Left cardiac atrium (tissue), 4 donors: ENCODE data around the gene TNRC18. TPM values are rescaled to one million over a fixed set of nuclear protein-coding genes. Genes with fewer than 3 reads are reported as not detected.
"Not testable (repeated sequence)": the region's sequence is repeated elsewhere in the genome, so short reads cannot be mapped to it uniquely, and the experiment has no call there.

Source experiments
- ATAC-seq, 2 donors: fragments of 200-7000 bp; cut with Tn5 transposase; one replicate each; pipeline ENCODE4 v1.9.1; 2020; ENCODE audit warnings: mild to moderate bottlenecking in 2 of 2, moderate library complexity in 2 of 2
- DNase-seq: peaks from one replicate; pipeline ENCODE4 v3.0.0-alpha.2; 2020
- intact Hi-C, 2 donors: fragments of 100-400 bp; cut with DNase I; formaldehyde crosslinking; loops; one replicate each; pipeline versions ENCODE4 v1.14.1 to v1.15.1; 2022 to 2023
- total RNA-seq, 2 donors: library from RNA; stranded (reverse); fragmentation: NEBNext Ultra II Directional; extraction: Animal tissue kit (Norgen Biotek cat#: 25700); gene quantifications; one replicate each; pipeline ENCODE4 v1.2.1, GENCODE V29; 2021
- donor health status: DM: no; HTN: yes; CAD: no.
- donor health status: DM: no; HTN: yes; CAD: no; lungs with severe emphysema.
- donor health status: DM: yes; HTN: yes; CAD: no.
- donor health status: Dilated cardiomyopathy.

Gene TNRC18
- total RNA-seq, 2 donors from 2014 or later, result 39.4 to 44.7 TPM

DNA sequence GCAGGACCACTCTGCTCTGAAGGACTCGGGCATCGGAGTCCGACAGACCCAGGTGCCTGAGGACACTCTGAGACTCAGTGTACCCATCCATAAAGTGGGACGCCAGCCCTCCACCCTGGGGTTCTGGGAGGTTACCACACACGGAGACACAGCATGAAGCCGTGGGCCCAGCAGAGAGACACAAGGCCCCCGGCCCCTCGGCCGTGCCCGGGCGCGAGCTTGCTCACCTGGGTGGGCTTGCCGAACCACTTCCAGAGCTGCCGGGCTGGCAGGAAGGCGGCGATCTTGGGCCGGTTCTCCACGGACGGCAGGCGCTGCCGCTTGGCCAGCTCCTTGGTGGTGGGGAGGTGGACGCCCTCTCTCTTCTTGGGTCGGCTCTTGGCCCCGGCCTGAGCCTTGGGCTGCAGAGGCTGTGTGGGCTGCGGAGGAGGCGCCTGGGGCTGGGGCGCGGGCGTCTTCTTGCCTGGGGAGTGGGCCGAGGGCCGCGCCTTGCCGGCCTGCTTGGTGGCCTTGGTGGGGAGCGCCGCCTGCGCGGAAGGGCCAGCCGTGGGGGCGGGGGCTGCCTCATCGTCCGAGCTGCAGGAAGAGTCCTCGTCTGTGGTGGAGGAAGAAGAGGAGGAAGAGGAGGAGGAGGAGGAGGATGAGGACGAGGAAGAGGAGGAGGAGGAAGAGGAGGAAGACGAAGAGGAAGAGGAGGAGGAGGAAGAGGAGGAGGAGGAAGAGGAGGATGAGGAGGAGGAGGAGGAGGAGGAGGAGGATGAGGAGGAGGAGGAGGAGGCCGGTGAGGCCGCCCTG lies 111.2 kb downstream of the TNRC18 start:
- DNase-seq, intact Hi-C loops, ATAC-seq: not testable (repeated sequence)

DNA sequence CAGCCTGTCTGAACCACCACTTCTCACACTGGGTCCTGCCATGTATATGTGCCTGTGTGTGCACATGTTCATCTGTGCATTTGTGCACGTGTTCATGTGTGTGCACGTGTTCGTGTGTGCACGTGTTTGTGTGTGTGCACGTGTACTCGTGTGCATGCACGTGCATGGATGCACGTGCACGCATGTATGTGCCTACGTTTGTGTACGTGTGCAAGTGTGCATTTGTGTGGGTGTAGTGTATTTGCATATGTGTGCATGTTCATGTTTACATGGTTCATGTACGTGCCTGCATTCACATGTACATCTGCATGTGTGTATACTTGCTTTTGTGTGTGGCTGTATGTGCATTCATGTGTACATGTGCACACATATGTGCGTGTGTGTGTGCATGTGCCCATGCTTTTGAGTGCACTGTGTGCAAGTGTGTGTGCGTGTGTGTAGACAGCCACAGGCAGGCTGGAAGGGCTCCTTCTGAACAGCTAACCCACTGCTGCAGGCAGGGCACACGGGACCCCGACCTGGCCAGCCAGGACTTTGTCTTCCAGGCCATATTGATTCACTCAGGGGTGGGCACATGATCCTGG lies 112.7 kb downstream of the TNRC18 start:
- DNase-seq, result no peak
- no peak for ATAC-seq
- intact Hi-C loops, result no loop called here

DNA sequence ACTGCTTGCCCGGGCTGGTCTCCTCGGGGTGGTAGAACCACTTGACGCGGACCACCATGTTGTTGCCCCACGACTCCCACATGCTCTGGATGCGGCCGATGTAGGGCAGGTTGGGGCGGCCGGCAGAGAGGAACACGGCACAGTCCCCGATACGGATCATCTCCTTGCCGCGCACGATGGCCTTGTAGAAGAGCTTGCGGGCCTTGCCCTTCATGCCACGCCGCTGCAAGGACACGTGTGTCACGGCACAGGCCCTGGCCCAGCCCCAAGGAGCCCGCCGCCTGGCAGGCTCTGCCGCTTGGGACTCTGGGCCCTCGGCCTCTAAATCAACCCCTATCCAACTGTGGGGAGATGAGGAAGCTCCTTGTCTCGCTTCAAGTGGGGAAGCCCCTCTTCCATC lies 114.5 kb downstream of the TNRC18 start:
- intact Hi-C loops, result no loop called here
- DNase-seq, result no peak
- no peak for ATAC-seq

DNA sequence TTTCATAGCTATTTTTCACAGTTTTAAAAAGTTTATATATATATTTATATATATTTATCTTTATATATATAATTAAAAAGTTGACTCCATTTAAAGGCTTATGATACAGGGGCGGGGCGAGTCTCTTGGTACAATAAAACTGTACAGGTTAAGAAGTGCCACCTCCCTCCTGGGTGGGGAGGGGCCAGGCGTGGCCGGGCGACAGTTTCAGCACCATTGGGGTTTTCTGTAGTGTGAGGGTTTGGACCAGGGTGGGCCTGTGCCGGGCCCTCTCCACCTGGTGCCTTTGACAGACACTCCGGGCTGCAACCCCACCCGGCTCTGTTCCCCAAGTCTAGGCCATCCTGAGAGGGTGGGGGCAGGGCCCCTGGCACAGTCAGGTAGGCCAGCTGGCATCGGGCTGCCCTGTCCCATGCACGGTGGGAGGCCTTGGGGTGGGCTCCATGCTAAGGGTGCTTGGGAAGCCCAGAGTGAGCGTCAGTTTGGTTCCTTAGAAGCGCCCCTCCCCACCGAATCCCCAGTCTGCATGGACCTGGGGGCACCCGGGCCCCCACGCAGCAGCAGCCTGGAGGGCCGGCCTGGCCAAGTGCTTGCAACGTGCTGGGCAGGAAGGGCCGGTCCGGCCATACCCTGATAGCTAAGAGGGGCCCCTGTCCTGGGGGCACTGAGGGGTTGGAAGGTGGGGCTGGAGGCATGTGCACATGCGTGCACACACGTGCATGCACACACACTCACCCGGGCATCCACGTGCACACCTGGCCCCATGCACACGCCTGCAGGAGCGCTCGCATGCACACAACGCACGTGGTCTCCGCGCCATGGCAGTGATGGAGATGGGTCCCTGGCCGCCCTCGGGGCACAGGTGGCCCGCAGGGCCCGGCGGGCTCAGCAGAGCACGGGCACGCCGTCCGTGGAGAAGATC lies 116.2 kb downstream of the TNRC18 start:
- peak in 1 of 2 donors; percentile 21 for ATAC-seq
- intact Hi-C loops, DNase-seq: not testable (repeated sequence)

- ATAC-seq, DNase-seq, intact Hi-C loops: not testable (repeated sequence)
Measured at GRCh38 chr7:5305050-5305449, 118.6 kb downstream of the TNRC18 start.

DNA sequence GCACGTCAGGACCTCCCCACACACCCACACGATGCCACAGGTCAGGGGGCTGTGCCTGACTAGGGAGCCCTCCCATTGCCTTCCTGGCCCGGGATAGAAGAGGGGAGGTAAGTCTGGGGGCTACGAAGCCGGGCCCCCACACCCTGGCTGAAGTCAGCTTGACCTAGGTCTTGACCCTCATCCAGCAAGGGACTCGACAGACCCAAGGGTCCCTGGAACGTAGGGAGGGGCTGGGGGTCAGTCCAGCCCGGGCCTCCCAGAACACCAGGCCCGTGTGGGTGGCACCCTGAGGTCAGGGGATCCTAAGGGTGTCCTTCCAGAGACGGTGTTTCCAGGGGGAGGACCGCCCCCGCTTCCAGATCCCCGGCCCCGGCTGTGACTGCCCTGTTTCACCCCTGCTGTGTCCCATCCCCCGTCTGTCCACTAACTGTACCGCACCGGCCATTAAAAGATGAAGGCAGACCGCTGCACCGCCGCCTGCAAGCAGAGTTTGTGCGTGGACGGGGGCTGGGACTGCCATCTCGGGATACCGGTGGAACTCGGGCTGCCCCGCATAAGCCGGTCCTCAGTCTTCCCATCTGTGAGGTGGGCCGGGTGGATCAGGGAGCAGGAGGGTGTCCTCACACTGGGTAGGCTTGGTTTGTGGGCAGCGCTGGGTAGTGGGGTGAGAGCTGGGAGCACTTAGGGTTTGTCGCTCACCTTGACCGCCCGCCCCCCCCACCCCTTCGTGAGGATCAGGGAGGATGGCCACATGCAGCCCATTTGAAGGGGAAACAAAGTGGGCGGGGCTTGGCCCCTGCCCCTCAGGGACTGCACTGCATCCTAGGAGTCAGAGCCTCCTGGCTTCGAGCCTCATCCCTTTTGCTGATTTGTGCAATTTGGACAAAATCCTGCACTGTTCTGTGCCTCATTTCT lies 119.8 kb downstream of the TNRC18 start:
- intact Hi-C loops, result no loop called here
- DNase-seq, result no peak
- ATAC-seq, result no peak

DNA sequence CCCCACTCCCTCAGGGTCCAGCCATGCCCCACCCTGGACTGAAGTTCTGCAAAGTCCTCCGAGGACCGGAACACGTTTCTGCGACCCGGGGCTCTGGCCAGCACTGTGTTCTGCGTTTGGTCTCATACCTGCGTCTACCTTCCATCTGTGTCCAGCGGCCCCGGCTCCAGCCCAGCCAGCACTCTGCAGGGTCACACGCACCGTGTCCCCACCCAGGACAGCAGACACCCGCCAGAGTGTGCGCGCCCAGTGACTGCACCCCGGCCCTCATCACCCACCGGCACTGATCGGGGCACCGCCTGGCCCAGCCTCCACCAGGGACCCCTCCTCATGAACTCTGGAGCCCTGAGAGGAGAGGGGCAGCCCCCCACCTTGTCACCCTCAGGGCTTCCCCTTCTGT lies 120.6 kb downstream of the TNRC18 start:
- intact Hi-C loops, result no loop called here
- DNase-seq (no peak), ATAC-seq (peak in 1 of 2 donors; percentile 6)

- intact Hi-C loops, result no loop called here
- DNase-seq (no peak), ATAC-seq (peak in 1 of 2 donors; percentile 8)
Measured at GRCh38 chr7:5302577-5302976, 121.1 kb downstream of the TNRC18 start.

GRCh38 chr7:5300366-5300765 lies 123.3 kb downstream of the TNRC18 start:
- DNase-seq (no peak), ATAC-seq (no peak)
- intact Hi-C loops, result no loop called here

DNA sequence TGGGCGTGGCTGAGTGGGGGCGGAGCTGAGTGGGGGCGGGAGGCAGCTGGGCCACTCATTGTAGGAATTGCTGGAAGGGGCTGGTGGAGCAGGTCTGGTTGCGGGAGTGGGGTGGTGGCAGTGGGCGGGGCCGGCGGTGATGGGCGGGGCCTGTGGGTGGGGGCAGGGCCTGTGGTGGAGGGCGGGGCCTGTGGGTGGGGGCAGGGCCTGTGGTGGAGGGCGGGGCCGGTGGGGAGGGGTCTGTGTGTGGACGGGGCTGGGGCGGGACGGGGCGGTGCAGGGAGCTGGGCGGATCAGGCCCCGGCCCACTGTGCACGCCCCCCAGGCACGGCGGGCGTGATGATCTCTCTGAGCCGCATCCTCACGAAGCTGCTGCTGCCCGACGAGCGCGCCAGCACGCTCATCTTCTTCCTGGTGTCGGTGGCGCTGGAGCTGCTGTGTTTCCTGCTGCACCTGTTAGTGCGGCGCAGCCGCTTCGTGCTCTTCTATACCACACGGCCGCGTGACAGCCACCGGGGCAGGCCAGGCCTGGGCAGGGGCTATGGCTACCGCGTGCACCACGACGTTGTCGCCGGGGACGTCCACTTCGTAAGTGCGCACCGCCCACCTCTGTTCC lies 126.9 kb downstream of the TNRC18 start:
- DNase-seq (no peak), ATAC-seq (peak; percentile 39 to 58)
- intact Hi-C loops, result no loop called here

GRCh38 chr7:5296015-5296610 lies 127.5 kb downstream of the TNRC18 start:
- no peak for DNase-seq
- intact Hi-C loops, result no loop called here
- ATAC-seq, result no peak

GRCh38 chr7:5295039-5296014 lies 128.3 kb downstream of the TNRC18 start:
- no peak for DNase-seq
- no peak for ATAC-seq
- intact Hi-C loops, result no loop called here

DNA sequence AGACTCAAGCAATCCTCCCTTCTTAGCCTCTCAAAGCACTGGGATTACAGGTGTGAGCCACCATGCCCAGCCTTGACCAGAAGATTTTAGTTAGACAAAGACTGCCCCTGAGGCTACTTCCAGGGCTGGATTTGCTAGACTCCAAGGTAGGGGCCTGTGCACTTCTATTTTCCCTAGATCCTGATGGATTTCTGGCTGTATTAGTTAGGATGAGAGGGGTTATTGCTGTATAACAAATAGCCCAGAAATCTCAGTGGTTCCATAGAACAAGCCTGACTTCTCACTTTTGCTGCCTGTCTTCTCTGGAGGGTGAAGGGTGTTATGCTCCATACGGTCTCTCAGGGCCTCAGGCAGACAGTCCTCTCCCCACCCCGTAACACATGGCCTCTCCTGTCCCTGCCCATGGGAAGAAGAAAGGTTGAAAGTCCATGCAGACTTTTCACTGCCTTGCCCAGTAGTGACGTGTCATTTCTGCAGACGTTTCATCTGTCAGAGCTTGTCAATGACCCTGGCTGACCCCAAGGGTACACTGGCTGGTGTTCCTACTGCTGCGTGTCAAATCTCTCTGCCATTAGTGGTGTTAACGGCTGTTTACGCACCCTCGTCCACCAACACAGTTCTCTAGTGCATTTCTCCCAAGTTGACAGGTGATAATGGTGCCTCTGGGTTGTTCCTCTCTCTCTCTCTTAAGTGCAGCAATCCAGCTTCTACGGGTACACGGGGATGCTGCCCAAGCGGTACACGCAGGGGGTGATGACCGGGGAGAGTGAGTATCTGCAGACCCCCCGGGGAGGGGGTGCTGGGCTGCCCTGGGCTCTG lies 129.3 kb downstream of the TNRC18 start:
- intact Hi-C loops, result no loop called here
- ATAC-seq (no peak), DNase-seq (no peak)

DNA sequence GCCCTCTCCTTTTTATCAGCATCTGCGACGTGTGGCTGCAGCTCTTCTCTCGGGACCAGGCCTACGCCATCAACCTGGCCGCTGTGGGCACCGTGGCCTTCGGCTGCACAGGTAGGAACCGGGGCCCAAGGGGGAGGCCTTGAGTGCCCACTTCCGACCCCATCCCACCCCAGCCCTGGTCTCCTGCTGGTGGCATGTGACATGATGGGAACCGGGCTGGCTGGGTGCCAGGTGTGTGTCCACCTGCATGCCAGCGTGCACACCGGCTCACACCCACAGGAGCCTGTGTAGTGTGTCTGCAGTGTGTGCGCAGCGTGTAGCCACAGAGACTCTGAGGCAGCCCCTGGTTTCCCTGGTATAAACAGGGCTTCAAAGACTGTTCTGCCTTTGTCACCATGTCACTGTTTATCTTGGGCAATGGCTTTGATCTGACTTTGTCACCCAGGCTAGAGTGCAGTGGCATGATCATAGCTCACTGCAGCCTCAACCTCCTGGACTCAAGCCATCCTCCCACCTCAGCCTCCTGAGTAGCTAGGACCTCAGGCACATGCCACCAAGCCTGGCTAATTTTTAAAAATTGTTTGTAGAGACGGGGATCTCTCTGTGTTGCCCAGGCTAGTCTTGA lies 131.8 kb downstream of the TNRC18 start:
- ATAC-seq, DNase-seq, intact Hi-C loops: not testable (repeated sequence)

GRCh38 chr7:5291301-5291700 lies 132.3 kb downstream of the TNRC18 start:
- ATAC-seq, result no peak
- intact Hi-C loops, result no loop called here
- no peak for DNase-seq

GRCh38 chr7:5289355-5289754 lies 134.3 kb downstream of the TNRC18 start:
- intact Hi-C loops, result no loop called here
- ATAC-seq, result no peak
- DNase-seq, result no peak
